ENCODE measurements around the gene COBLL1.

GRCh38 chr2:164789968-164790367 lies 51.7 kb downstream of the COBLL1 start:
- TF ChIP-seq ZBTB7A (IDR thresholded peaks at IDR 0.05; ENCODE audit: low read depth) (no peak), REST (IDR thresholded peaks at IDR 0.05; ENCODE audit: low read depth) (no peak), RAD21 (IDR thresholded peaks at IDR 0.05; ENCODE audit: low read depth) (no peak), EP300 (IDR thresholded peaks at IDR 0.05; ENCODE audit: borderline replicate concordance) (no peak), TEAD4 (IDR thresholded peaks at IDR 0.05) (no peak), YY1 (IDR thresholded peaks at IDR 0.05; ENCODE audit: low read depth) (no peak), EGR1 (IDR thresholded peaks at IDR 0.05) (no peak), NFIC (IDR thresholded peaks at IDR 0.05) (no peak), MAX (IDR thresholded peaks at IDR 0.05) (no peak)

Measured in Ishikawa (cell line).